ENCODE results near the gene CAMTA1. TPM values are rescaled to one million over a fixed set of nuclear protein-coding genes. Genes with fewer than 3 reads are reported as not detected.
"Not testable (repeated sequence)": the region's sequence is repeated elsewhere in the genome, so short reads cannot be mapped to it uniquely, and the experiment has no call there.

CAMTA1 gene
- total RNA-seq, 2 experiments from 2014 or later, result 43.3 to 46.0 TPM

DNA sequence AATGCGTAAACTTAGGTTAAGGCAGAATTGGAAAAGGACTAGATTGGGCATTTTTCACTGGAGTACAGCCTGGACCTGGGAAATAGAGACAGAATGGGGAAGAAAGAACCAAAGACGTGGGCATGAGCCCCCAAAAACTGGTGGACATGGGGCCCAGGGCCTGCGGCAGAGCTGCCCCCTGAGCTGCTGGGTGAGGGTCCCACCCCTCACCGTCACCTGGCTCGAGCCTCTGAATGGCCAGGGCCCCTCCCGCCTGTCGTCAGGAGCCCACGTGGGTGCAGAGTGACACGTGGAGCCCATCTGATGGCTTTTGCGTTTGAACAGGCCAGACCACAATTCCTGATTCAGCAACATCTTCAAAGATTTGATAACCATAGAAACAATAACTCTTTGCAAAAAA is 624.9 kb downstream of the CAMTA1 start:
- ChIA-PET CTCF (no interaction called here), POLR2A (no interaction called here)
- ATAC-seq, result no peak
- no peaks in the 10 kb centered on the region for H3K36me3 Mint-ChIP-seq (ENCODE audit: low read depth)
- DNase-seq, result no peak
- no peaks in the 10 kb centered on the region for H3K9me3 Mint-ChIP-seq (ENCODE audit: insufficient read depth)
- H3K4me3 Mint-ChIP-seq, result no peak overlapping the region
- H3K27ac Mint-ChIP-seq, result no peak overlapping the region
- no peaks in the 10 kb centered on the region for H3K27me3 Mint-ChIP-seq (ENCODE audit: low read depth)
- no peaks in the 10 kb centered on the region for H3K4me1 Mint-ChIP-seq (ENCODE audit: low read depth)

DNA sequence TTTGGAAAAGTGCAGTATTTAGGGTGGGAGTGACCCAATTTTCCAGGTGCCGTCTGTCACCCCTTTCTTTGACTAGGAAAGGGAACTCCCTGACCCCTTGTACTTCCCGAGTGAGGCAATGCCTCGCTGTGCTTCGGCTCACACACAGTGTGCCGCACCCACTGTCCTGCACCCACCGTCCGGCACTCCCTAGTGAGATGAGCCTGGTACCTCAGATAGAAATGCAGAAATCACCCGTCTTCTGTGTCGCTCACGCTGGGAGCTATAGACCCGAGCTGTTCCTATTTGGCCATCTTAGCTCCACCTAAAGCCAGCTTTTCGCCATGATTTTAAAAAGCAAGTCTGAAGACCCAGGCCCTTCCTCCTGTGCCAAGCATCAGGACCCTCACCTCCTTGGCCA is 632.4 kb downstream of the CAMTA1 start:
- DNase-seq; ATAC-seq; H3K4me3 Mint-ChIP-seq; H3K9me3 Mint-ChIP-seq (ENCODE audit: insufficient read depth); POLR2A ChIA-PET; H3K27me3 Mint-ChIP-seq (ENCODE audit: low read depth); H3K4me1 Mint-ChIP-seq (ENCODE audit: low read depth); CTCF ChIA-PET; H3K36me3 Mint-ChIP-seq (ENCODE audit: low read depth); H3K27ac Mint-ChIP-seq: not testable (repeated sequence)

DNA sequence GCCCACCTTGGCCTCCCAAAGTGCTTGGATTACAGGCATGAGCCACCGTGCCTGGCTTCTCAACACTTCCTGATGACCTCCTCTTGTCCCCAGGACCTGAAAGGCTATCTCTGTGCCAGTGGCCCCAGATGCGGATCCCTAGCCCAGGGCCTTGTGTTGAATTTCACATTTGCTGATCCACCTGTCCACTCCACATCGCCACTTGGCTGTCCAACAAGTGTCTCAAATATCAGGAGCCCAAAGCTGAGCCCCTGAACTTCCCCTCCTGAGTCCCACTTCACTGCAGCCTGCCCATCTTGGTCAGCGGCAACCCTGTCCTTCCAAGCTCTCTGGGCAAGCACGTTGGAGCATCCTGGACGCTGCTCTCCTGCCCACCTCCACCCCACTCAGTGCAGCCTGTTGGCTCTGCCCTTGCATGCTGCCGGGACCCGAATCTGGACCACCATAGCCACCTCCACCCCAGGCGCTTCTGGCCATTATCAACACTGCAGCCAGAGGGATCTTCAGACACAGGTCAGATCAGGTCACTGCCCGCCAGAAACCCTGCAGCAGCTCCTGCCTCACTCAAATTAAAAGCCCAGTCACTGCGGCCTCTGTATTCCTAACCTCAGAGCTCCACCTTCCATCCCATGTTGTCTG is 633.3 kb downstream of the CAMTA1 start:
- Mint-ChIP-seq H3K36me3 (ENCODE audit: low read depth) (no peaks in the 10 kb centered on the region), H3K27ac (no peak overlapping the region), H3K27me3 (ENCODE audit: low read depth) (no peaks in the 10 kb centered on the region), H3K4me3 (no peak overlapping the region), H3K4me1 (ENCODE audit: low read depth) (no peaks in the 10 kb centered on the region), H3K9me3 (ENCODE audit: insufficient read depth) (no peaks in the 10 kb centered on the region)
- ATAC-seq (no peak), DNase-seq (no peak)
- CTCF ChIA-PET, result no interaction called here
- POLR2A ChIA-PET, result no interaction called here

DNA sequence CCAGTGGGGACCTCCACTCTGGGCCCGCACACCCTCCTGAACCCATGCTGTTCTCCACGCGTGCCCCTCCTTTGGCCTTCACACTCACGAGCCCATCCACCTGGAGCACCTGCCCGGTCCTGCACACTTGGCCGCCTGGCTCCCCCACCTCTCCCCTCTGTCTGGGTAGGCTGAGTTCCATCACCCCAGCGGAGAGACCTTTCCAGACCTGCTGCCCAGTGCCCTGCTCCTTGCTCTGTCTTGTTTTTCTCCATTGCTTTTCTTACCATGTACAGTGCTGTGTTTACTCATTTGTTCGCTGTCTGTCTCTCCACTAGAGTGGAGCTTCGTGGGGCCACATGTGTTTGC is 634.8 kb downstream of the CAMTA1 start:
- Mint-ChIP-seq H3K9me3 (ENCODE audit: insufficient read depth) (no peaks in the 10 kb centered on the region), H3K36me3 (ENCODE audit: low read depth) (no peaks in the 10 kb centered on the region), H3K27me3 (ENCODE audit: low read depth) (no peaks in the 10 kb centered on the region), H3K4me3 (no peak overlapping the region), H3K27ac (no peak overlapping the region), H3K4me1 (ENCODE audit: low read depth) (no peaks in the 10 kb centered on the region)
- DNase-seq, result no peak
- ChIA-PET POLR2A (no interaction called here), CTCF (no interaction called here)
- ATAC-seq, result no peak

DNA sequence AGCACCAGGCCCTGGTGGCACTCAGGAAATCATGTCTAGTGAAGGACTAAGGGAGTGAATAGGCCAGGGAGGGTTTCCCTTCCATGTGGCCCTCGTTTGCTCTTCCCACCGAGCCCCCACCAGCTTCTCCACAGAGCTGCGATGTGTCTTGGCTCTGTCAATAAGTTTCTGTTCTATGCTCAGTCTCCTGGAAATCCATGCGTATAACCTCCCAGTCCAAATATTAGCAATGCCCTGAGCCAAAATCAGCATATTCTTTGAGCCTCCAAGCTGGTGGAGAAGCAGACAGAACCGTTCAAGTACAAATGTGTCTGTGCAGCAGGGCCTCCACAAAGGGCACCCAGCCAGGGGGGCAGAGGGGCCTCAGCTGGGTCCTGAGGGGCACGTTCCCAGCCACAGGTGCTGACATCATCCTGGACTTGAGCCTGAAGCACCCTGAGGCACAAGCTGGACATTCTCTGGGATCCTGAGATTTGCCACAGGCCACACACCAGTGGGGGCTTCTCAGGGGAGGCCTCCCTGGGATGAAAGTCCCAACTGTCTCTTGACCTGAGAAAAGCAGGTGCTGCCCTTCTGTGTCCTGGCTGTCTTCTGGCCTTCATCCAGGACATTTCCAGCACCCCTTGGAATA is 635.3 kb downstream of the CAMTA1 start:
- no peaks in the 10 kb centered on the region for H3K36me3 Mint-ChIP-seq (ENCODE audit: low read depth)
- DNase-seq (no peak), ATAC-seq (no peak)
- no peaks in the 10 kb centered on the region for H3K9me3 Mint-ChIP-seq (ENCODE audit: insufficient read depth)
- CTCF ChIA-PET, result no interaction called here
- no peaks in the 10 kb centered on the region for H3K4me1 Mint-ChIP-seq (ENCODE audit: low read depth)
- no peak overlapping the region for H3K27ac Mint-ChIP-seq
- H3K4me3 Mint-ChIP-seq, result no peak overlapping the region
- POLR2A ChIA-PET, result no interaction called here
- H3K27me3 Mint-ChIP-seq (ENCODE audit: low read depth), result no peaks in the 10 kb centered on the region

DNA sequence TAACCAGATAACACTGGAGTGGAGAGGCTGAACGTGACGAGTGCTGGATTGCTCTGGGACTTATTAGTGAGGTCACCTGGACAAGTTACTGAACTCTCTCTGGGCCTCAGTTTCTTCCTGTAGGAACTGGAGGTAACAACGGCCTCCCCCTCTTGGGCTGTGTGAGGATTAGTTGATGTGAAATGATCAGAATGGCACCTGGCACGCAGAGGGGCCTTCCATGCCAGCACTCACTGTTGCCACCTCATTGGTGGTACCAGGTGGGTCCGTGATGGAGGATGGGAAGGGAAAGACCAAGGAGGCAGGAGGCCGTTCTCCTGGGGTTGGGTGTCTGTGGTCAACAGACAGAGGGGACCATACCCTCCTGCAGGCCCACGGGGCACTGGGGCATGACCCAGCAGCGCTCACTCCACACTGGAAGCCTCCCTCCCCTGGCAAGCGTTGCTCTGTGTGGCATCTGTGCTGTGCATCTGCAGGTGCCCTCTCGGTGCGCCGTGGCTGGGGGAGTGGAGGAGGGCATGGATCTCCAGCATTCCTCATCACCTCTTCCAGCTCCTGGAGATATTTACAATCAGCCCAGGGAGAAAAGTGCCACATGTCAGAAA is 636.3 kb downstream of the CAMTA1 start:
- ChIA-PET CTCF (no interaction called here), POLR2A (no interaction called here)
- Mint-ChIP-seq H3K27me3 (ENCODE audit: low read depth) (no peaks in the 10 kb centered on the region), H3K4me1 (ENCODE audit: low read depth) (no peaks in the 10 kb centered on the region), H3K27ac (no peak overlapping the region), H3K9me3 (ENCODE audit: insufficient read depth) (no peaks in the 10 kb centered on the region), H3K36me3 (ENCODE audit: low read depth) (no peaks in the 10 kb centered on the region), H3K4me3 (no peak overlapping the region)
- no peak for DNase-seq
- ATAC-seq, result no peak

DNA sequence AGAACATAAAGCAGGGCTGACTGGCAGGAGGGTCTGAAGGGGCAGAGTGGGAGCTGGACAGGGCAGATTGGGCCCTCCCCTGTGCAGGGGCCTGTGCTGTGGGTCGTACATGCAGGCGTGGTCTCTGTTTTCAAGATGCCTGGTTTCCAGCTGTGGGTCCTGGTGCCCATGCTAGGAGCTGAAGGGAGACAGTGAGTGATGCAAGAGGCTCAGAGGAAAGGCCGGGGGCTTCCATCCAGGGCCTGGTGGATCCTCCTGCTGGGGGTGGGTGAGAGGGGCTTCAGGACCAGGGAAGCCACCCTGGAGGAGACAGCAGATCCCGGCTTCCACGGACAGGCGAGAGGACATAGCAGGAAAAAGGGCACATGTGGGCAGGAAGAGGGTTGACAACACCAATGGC is 636.8 kb downstream of the CAMTA1 start:
- no peak for ATAC-seq
- H3K27ac Mint-ChIP-seq, result no peak overlapping the region
- CTCF ChIA-PET, result no interaction called here
- no peak overlapping the region for H3K4me3 Mint-ChIP-seq
- H3K4me1 Mint-ChIP-seq (ENCODE audit: low read depth), result no peaks in the 10 kb centered on the region
- no peaks in the 10 kb centered on the region for H3K9me3 Mint-ChIP-seq (ENCODE audit: insufficient read depth)
- no peaks in the 10 kb centered on the region for H3K27me3 Mint-ChIP-seq (ENCODE audit: low read depth)
- no peak for DNase-seq
- no peaks in the 10 kb centered on the region for H3K36me3 Mint-ChIP-seq (ENCODE audit: low read depth)
- POLR2A ChIA-PET, result no interaction called here

DNA sequence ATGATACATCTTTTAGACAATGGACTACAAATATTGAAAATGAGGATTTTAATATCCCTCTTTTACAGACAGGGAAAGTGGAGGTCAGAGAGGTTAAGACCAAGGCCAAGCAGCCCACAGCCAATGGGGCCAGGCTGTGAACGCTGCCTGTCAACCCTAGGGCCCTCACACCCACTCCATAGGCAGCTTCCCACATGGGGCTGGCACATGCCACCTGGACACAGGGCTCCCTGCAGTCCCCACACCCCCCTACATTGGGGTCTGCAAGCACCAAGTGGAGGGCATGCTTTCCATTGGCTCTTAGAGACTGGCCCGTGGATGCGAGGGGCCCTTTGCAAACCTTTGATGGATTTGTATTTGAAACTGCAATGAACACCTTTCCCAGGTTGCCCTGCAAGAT is 637.3 kb downstream of the CAMTA1 start:
- H3K27ac Mint-ChIP-seq, result no peak overlapping the region
- no peaks in the 10 kb centered on the region for H3K4me1 Mint-ChIP-seq (ENCODE audit: low read depth)
- ATAC-seq, result no peak
- CTCF ChIA-PET, result no interaction called here
- H3K27me3 Mint-ChIP-seq (ENCODE audit: low read depth), result no peaks in the 10 kb centered on the region
- DNase-seq, result no peak
- no peak overlapping the region for H3K4me3 Mint-ChIP-seq
- no peaks in the 10 kb centered on the region for H3K9me3 Mint-ChIP-seq (ENCODE audit: insufficient read depth)
- POLR2A ChIA-PET, result no interaction called here
- H3K36me3 Mint-ChIP-seq (ENCODE audit: low read depth), result no peaks in the 10 kb centered on the region

DNA sequence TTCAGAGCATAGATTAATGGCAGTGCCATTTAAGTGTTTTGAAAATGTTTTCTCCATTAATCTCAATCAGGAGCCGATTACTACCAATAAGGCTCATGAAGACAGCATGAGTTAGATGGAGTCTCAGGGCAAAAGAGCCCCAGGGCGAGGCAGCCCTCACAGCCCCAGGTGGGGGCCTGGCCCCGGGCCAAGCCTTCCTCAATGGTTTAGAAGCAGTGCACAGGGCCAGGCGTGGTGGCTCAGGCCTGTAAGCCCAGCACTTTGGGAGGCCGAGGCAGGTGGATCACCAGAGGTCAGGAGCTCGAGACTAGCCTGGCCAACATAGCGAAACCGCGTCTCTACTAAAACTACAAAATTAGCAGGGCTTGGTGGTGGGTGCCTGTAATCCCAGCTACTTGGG is 637.7 kb downstream of the CAMTA1 start:
- H3K4me1 Mint-ChIP-seq (ENCODE audit: low read depth), result no peaks in the 10 kb centered on the region
- CTCF ChIA-PET, result no interaction called here
- DNase-seq (no peak), ATAC-seq (no peak)
- H3K4me3 Mint-ChIP-seq, result no peak overlapping the region
- H3K27ac Mint-ChIP-seq, result no peak overlapping the region
- H3K27me3 Mint-ChIP-seq (ENCODE audit: low read depth), result no peaks in the 10 kb centered on the region
- no peaks in the 10 kb centered on the region for H3K36me3 Mint-ChIP-seq (ENCODE audit: low read depth)
- POLR2A ChIA-PET, result no interaction called here
- no peaks in the 10 kb centered on the region for H3K9me3 Mint-ChIP-seq (ENCODE audit: insufficient read depth)

DNA sequence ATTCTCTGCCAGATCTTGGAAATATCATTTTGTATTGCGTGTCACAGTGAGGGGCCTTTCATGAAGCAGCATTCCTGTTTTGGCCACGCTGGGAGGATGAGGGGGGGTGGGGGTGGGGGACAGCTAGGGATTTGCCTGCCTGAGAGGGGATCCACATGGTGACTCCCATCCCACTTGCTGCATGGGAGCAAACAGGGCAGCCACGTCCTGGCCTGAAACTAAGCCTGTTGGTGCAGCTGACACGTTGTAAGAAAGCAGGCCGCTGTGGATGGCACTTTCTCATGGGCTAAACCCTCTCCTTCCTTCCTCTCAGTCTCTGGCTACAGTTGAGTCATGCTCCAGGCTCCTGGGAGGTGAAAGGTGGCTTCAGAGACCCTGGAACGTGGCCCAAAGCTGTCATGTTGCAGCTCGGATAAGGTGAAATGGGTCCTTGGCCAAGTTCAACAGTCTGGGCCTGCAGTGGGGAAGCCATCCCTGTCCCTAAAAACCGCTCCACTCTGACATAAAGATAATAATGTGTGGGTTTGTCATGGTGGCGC is 639.2 kb downstream of the CAMTA1 start:
- POLR2A ChIA-PET, result no interaction called here
- H3K27ac Mint-ChIP-seq, result no peak overlapping the region
- DNase-seq (no peak), ATAC-seq (no peak)
- H3K4me3 Mint-ChIP-seq, result no peak overlapping the region
- no peaks in the 10 kb centered on the region for H3K36me3 Mint-ChIP-seq (ENCODE audit: low read depth)
- CTCF ChIA-PET, result no interaction called here
- H3K4me1 Mint-ChIP-seq (ENCODE audit: low read depth), result no peaks in the 10 kb centered on the region
- no peaks in the 10 kb centered on the region for H3K9me3 Mint-ChIP-seq (ENCODE audit: insufficient read depth)
- no peaks in the 10 kb centered on the region for H3K27me3 Mint-ChIP-seq (ENCODE audit: low read depth)

DNA sequence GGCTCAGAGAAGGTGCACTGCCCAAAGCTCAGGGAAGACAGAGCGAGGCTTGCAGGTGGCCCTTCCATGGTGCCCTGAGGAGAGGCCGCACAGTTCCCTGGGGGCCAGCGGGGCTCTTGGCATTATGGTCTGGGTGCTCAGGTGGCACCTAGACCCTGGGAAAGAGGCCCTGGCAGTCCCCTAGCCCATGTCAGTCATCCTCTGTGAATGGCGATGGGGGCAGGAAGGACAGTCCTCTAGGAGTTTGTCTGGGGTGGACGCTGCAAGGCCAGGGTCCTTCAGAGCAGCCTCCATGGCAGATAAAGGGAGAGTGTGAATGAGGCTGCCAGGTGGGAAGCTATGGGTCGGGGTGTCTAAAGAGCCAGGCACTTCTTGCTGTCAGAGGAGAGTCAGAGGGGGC is 640.0 kb downstream of the CAMTA1 start:
- no peak overlapping the region for H3K4me3 Mint-ChIP-seq
- ATAC-seq (no peak), DNase-seq (no peak)
- H3K4me1 Mint-ChIP-seq (ENCODE audit: low read depth), result no peaks in the 10 kb centered on the region
- H3K9me3 Mint-ChIP-seq (ENCODE audit: insufficient read depth), result no peaks in the 10 kb centered on the region
- ChIA-PET CTCF (no interaction called here), POLR2A (no interaction called here)
- H3K27ac Mint-ChIP-seq, result no peak overlapping the region
- H3K27me3 Mint-ChIP-seq (ENCODE audit: low read depth), result no peaks in the 10 kb centered on the region
- H3K36me3 Mint-ChIP-seq (ENCODE audit: low read depth), result no peaks in the 10 kb centered on the region

DNA sequence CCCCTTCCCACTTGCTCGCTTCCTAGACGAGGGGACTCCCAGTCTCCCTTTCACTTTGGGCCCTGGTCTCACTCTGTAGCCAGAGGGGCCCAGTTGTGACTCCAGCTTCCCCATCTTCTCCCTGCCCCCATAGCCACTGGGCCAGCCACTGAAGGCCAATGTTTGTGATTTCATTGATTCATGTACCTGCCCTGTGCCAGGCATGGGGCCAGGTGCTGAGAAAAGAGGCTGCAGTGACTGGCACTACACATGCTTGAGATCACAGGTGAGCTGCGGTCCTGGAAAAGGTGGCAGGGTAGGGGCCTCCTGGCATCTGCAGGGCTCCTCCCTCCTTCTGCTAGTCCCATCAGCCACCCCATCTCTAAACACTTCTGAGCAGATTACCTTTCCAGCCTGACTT is 640.5 kb downstream of the CAMTA1 start:
- Mint-ChIP-seq H3K4me1 (ENCODE audit: low read depth) (no peaks in the 10 kb centered on the region), H3K4me3 (no peak overlapping the region), H3K9me3 (ENCODE audit: insufficient read depth) (no peaks in the 10 kb centered on the region), H3K27me3 (ENCODE audit: low read depth) (no peaks in the 10 kb centered on the region), H3K36me3 (ENCODE audit: low read depth) (no peaks in the 10 kb centered on the region), H3K27ac (no peak overlapping the region)
- CTCF ChIA-PET, result no interaction called here
- DNase-seq (no peak), ATAC-seq (no peak)
- POLR2A ChIA-PET, result no interaction called here
